ENCODE data around the gene FSHR.

FSHR gene

DNA sequence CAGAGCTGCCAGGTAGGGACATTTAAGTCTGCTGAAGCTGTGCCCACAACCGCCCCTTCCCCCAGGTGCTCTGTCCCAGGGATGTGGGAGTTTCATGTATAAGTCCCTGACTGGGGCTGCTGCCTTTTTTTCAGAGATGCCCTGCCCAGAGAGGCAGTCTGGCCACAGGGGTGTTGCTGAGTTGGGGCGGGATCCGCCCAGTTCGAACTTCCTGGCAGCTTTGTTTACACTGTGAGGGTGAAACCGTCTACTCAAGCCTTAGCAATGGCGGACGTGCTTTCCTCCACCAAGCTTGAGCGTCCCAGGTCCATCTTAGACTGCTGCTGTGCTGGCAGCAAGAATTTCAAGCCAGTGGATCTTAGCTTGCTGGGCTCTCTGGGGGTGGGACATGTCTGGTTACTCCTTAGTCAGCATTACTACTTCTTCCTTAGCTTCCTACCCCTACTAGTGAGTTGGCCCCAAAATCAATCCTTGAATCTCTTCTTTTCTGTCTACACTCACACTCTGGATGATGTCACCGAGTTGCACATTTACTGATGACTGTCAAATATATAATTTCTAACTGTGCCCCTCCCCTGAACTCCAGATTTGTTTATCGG lies 31.8 kb upstream of the FSHR start:
- ChIA-PET POLR2A (no interaction called here), CTCF (no interaction called here)
- DNase-seq (ENCODE audit: extremely low spot score) = no peak
- TF ChIP-seq ZNF384 (IDR thresholded peaks at IDR 0.05) (no peak), TARDBP (IDR thresholded peaks at IDR 0.05) (no peak)

DNA sequence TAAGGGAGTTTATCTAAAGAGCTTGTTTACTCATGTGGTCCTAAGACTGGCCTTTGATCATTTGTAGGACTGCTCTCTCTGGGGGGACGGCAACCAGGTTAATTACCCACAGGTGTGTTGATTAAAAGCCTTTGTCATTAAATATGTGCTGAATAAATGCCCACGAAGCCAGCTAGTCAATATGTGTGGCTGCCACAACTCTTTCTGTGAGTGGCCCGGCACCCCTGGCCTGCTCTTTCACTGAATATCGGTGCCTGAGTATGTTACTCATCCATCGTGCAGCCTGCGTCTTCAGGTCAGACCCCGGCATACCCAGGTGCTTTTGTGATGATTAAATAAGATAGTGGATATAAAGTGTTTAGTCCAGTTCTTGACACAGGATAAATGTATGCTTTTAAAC lies 24.3 kb upstream of the FSHR start:
- POLR2A ChIA-PET = no interaction called here
- no peak for DNase-seq (ENCODE audit: extremely low spot score)
- TF ChIP-seq FOXK2 (IDR thresholded peaks at IDR 0.05) (no peak), NFRKB (IDR thresholded peaks at IDR 0.05) (no peak), SUZ12 (IDR thresholded peaks at IDR 0.05) (no peak), FOXA1 (IDR thresholded peaks at IDR 0.05) (no peak), BHLHE40 (IDR thresholded peaks at IDR 0.05; ENCODE audit: borderline replicate concordance) (no peak), ARNT (IDR thresholded peaks at IDR 0.05) (no peak), FOXM1 (IDR thresholded peaks at IDR 0.05; ENCODE audit: borderline replicate concordance) (no peak), ZNF384 (IDR thresholded peaks at IDR 0.05) (no peak), HDGF (IDR thresholded peaks at IDR 0.05; ENCODE audit: borderline replicate concordance) (no peak), L3MBTL2 (conservative IDR thresholded peaks at IDR 0.05) (no peak), ELF4 (IDR thresholded peaks at IDR 0.05) (no peak), CTBP1 (IDR thresholded peaks at IDR 0.05; ENCODE audit: borderline replicate concordance) (no peak), SP1 (IDR thresholded peaks at IDR 0.05) (no peak), LEF1 (IDR thresholded peaks at IDR 0.05; ENCODE audit: borderline replicate concordance) (no peak)
- TF ChIP-seq, protein P1, sequence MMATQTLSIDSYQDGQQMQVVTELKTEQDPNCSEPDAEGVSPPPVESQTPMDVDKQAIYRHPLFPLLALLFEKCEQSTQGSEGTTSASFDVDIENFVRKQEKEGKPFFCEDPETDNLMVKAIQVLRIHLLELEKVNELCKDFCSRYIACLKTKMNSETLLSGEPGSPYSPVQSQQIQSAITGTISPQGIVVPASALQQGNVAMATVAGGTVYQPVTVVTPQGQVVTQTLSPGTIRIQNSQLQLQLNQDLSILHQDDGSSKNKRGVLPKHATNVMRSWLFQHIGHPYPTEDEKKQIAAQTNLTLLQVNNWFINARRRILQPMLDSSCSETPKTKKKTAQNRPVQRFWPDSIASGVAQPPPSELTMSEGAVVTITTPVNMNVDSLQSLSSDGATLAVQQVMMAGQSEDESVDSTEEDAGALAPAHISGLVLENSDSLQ (IDR thresholded peaks at IDR 0.05) = no peak
- CTCF ChIA-PET = no interaction called here

- ChIA-PET POLR2A (no interaction called here), CTCF (no interaction called here)
- DNase-seq (ENCODE audit: extremely low spot score) = no peak
- TF ChIP-seq FOXA1 (IDR thresholded peaks at IDR 0.05) (no peak), CTBP1 (IDR thresholded peaks at IDR 0.05; ENCODE audit: borderline replicate concordance) (no peak), TARDBP (IDR thresholded peaks at IDR 0.05) (no peak), ARNT (IDR thresholded peaks at IDR 0.05) (no peak)
These were observed 22.9 kb upstream of the FSHR start for GRCh38 chr2:49177194-49177593.

- ChIA-PET POLR2A (no interaction called here), CTCF (no interaction called here)
- no peak for DNase-seq (ENCODE audit: extremely low spot score)
- TF ChIP-seq LEF1 (IDR thresholded peaks at IDR 0.05; ENCODE audit: borderline replicate concordance) (no peak), CTBP1 (IDR thresholded peaks at IDR 0.05; ENCODE audit: borderline replicate concordance) (no peak), SP1 (IDR thresholded peaks at IDR 0.05) (no peak), SUZ12 (IDR thresholded peaks at IDR 0.05) (no peak), FOXM1 (IDR thresholded peaks at IDR 0.05; ENCODE audit: borderline replicate concordance) (no peak), BHLHE40 (IDR thresholded peaks at IDR 0.05; ENCODE audit: borderline replicate concordance) (no peak), FOXK2 (IDR thresholded peaks at IDR 0.05) (no peak), ZNF384 (IDR thresholded peaks at IDR 0.05) (no peak), ARNT (IDR thresholded peaks at IDR 0.05) (no peak), L3MBTL2 (conservative IDR thresholded peaks at IDR 0.05) (no peak), NFRKB (IDR thresholded peaks at IDR 0.05) (no peak), ELF4 (IDR thresholded peaks at IDR 0.05) (no peak), HDGF (IDR thresholded peaks at IDR 0.05; ENCODE audit: borderline replicate concordance) (no peak)
- TF ChIP-seq, protein P1 (IDR thresholded peaks at IDR 0.05) = no peak
These were observed 21.5 kb upstream of the FSHR start for GRCh38 chr2:49175831-49176230.

DNA sequence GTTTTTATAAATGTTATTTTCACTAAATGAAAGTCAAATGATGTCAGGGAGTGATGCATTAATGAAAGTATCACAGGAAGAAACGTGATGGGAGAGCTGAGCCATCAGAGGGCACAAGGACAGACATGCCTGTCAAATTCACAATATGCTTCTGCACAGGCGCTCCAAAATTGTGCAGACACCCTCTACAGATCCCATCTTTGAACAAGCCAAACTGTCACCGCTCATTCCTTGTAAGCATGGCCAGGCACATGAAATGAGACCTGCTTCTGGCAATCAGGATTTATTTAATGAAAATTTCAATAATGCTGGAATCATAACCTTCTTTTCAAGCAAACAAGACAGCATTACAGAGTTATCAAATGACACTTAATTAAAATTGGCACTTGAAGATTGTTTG lies 20.4 kb upstream of the FSHR start:
- no peak for DNase-seq (ENCODE audit: extremely low spot score)
- CTCF ChIA-PET = no interaction called here

GRCh38 chr2:49167131-49167530 lies 12.8 kb upstream of the FSHR start:
- DNase-seq (ENCODE audit: extremely low spot score) = no peak
- ChIA-PET CTCF (no interaction called here), POLR2A (no interaction called here)
- TF ChIP-seq ARNT (IDR thresholded peaks at IDR 0.05) = no peak
- no peak for TF ChIP-seq L3MBTL2 (conservative IDR thresholded peaks at IDR 0.05)
- TF ChIP-seq NFRKB (IDR thresholded peaks at IDR 0.05) = no peak
- TF ChIP-seq FOXK2 (IDR thresholded peaks at IDR 0.05) = no peak
- TF ChIP-seq TARDBP (IDR thresholded peaks at IDR 0.05) = no peak

More for the DNA sequence above, 20.4 kb upstream of the FSHR start:
- POLR2A ChIA-PET = no interaction called here
- TF ChIP-seq FOXA1 (IDR thresholded peaks at IDR 0.05) = no peak
- TF ChIP-seq LEF1 (IDR thresholded peaks at IDR 0.05; ENCODE audit: borderline replicate concordance) = no peak

DNA sequence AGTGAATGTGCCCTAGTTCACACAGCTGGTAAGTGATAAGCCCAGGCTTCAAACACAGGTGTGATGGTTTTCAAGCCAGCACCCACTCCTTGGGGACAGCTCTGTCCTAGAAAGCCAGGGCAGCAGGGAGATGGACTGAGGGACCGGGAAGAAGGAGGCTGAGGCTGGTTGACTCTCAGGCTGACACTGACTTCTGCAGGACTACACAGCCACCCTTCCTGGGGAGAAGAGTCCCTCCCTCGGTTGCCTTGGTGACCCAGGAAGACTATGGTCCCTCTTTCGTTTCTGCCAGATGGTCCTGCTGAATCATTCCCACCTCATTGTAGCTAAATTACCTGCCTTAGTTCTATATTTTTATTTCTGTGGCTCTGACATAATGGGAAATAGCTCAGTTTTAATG lies 11.3 kb upstream of the FSHR start:
- no peak for TF ChIP-seq SP1 (IDR thresholded peaks at IDR 0.05)
- TF ChIP-seq ELF4 (IDR thresholded peaks at IDR 0.05) = no peak
- no peak for TF ChIP-seq NFRKB (IDR thresholded peaks at IDR 0.05)
- no peak for TF ChIP-seq TARDBP (IDR thresholded peaks at IDR 0.05)
- no peak for TF ChIP-seq BHLHE40 (IDR thresholded peaks at IDR 0.05; ENCODE audit: borderline replicate concordance)
- no peak for TF ChIP-seq ZNF384 (IDR thresholded peaks at IDR 0.05)
- TF ChIP-seq L3MBTL2 (conservative IDR thresholded peaks at IDR 0.05) = no peak
- TF ChIP-seq CTBP1 (IDR thresholded peaks at IDR 0.05; ENCODE audit: borderline replicate concordance) = no peak
- no peak for TF ChIP-seq HDGF (IDR thresholded peaks at IDR 0.05; ENCODE audit: borderline replicate concordance)
- no peak for TF ChIP-seq LEF1 (IDR thresholded peaks at IDR 0.05; ENCODE audit: borderline replicate concordance)
- TF ChIP-seq SUZ12 (IDR thresholded peaks at IDR 0.05) = no peak
- TF ChIP-seq FOXK2 (IDR thresholded peaks at IDR 0.05) = no peak
- no peak for TF ChIP-seq ARNT (IDR thresholded peaks at IDR 0.05)
- TF ChIP-seq, protein P1 (IDR thresholded peaks at IDR 0.05) = no peak
- TF ChIP-seq FOXM1 (IDR thresholded peaks at IDR 0.05; ENCODE audit: borderline replicate concordance) = no peak
- no peak for TF ChIP-seq FOXA1 (IDR thresholded peaks at IDR 0.05)
- DNase-seq (ENCODE audit: extremely low spot score) = no peak
- CTCF ChIA-PET = no interaction called here
- POLR2A ChIA-PET = no interaction called here
